ENCODE data around the gene CD22.

DNA sequence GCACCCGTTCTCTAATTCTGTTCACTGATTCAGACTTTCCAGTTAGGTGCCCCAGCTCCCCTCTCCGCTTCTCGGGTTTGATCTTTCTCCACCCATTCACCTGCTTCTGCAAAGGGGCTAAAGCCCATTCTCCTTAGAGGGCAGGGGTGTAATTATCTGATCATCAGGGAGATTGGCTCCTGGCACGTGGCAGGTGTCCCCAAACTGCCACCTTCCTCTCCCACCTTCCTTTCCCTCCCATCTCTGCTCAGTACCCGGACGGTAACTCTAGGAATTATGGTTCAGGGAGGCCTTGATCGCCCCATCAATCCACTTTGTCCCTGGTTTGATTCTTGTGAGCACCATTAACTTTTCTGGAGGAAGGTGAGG lies 18.9 kb downstream of the CD22 start:
- TF ChIP-seq CTCF (IDR thresholded peaks at IDR 0.05) (no peak), POLR2A (IDR thresholded peaks at IDR 0.05) (no peak), EP300 (IDR thresholded peaks at IDR 0.05) (no peak)

All from tibial nerve (tissue), 4 donors.